OCI-M2 (cell line): Measurements from ENCODE around the gene UBE3B.

Source experiments
- DNase-seq: peaks from one replicate; lab custom pipeline; 2025; ENCODE audit not compliant: unreplicated experiment; lab: John Stamatoyannopoulos, UW

Gene UBE3B

GRCh38 chr12:109568486-109568885 is 91.1 kb downstream of the UBE3B start:
- no peak for DNase-seq

- DNase-seq: no peak
Measured at GRCh38 chr12:109571773-109572505, 94.5 kb downstream of the UBE3B start.

- no peak for DNase-seq
Measured at GRCh38 chr12:109572506-109572845, 95.0 kb downstream of the UBE3B start.

GRCh38 chr12:109573029-109573913 is 95.8 kb downstream of the UBE3B start, which contains the start of the genes MMAB and MVK:
Gene MMAB, minus strand, starts transcription at chr12:109573504. Its CDS starts 24 bp downstream, at chr12:109573480.
Gene MVK, plus strand, starts transcription at chr12:109573794. Its CDS starts 1,029 bp downstream, at chr12:109574823.
- peak; percentile 80 for DNase-seq

- DNase-seq: no peak
Measured at GRCh38 chr12:109573914-109574244, 96.4 kb downstream of the UBE3B start.

- DNase-seq: no peak
Measured at GRCh38 chr12:109575683-109576082, 98.2 kb downstream of the UBE3B start.

GRCh38 chr12:109577311-109577710 is 99.9 kb downstream of the UBE3B start:
- DNase-seq: no peak

GRCh38 chr12:109578330-109578927 is 101.0 kb downstream of the UBE3B start:
- DNase-seq: no peak

- DNase-seq: no peak
Measured at GRCh38 chr12:109579639-109580038, 102.2 kb downstream of the UBE3B start.

- no peak for DNase-seq
Measured at GRCh38 chr12:109580272-109580671, 102.8 kb downstream of the UBE3B start.

GRCh38 chr12:109580684-109581333 is 103.4 kb downstream of the UBE3B start:
- DNase-seq: no peak

- no peak for DNase-seq
Measured at GRCh38 chr12:109581334-109581691, 103.9 kb downstream of the UBE3B start.

GRCh38 chr12:109581856-109582255 is 104.4 kb downstream of the UBE3B start:
- DNase-seq: no peak

- DNase-seq: no peak
Measured at GRCh38 chr12:109582636-109583035, 105.2 kb downstream of the UBE3B start.

GRCh38 chr12:109583733-109584132 is 106.3 kb downstream of the UBE3B start:
- DNase-seq: no peak
